ENCODE measurements around the gene TMEM163. TPM values are rescaled to one million over a fixed set of nuclear protein-coding genes. Genes with fewer than 3 reads are reported as not detected.

TMEM163 gene
- total RNA-seq, 1 experiment from 2014 or later: 0.12 TPM

- ChIA-PET POLR2A (no interaction called here), RAD21 (ENCODE audit: low non-redundant PET in 1 of 2, low total read pairs in 2 of 2, uncharacterized antibody in 2 of 2, unreplicated experiment in 2 of 2) (no interaction called here), CTCF (no interaction called here)
- Histone ChIP-seq H3K9me3 (ENCODE audit: control insufficient read depth in 1 of 2, insufficient read depth in 1 of 2, low read depth in 1 of 2, low read length in 2 of 2) (no peaks in the 10 kb centered on the region), H3K79me2 (ENCODE audit: insufficient read depth, low read length) (no peaks in the 10 kb centered on the region), H3K36me3 (ENCODE audit: control insufficient read depth in 1 of 2, insufficient read depth in 2 of 2, low read length in 2 of 2) (no peaks in the 10 kb centered on the region), H3K9me2 (ENCODE audit: insufficient read depth) (no peaks in the 10 kb centered on the region), H2AFZ (ENCODE audit: low read depth, low read length, poor library complexity, severe bottlenecking) (no peak overlapping the region), H3K9ac (ENCODE audit: low read length) (no peak overlapping the region), H3K4me1 (ENCODE audit: control insufficient read depth in 1 of 2, insufficient read depth in 2 of 2, low read length in 2 of 2) (no peaks in the 10 kb centered on the region), H3K27me3 (ENCODE audit: insufficient read depth, low read length) (peaks cover 13% of the 10 kb centered on the region), H3K4me2 (ENCODE audit: low read length) (no peak overlapping the region), H3K4me3 (replicated peaks in 1 of 2; ENCODE audit: low read depth in 1 of 2, low read length in 2 of 2) (no peak overlapping the region), H4K20me1 (ENCODE audit: insufficient read depth) (no peaks in the 10 kb centered on the region), H3K27ac (ENCODE audit: low read depth, low read length) (no peak overlapping the region)
- DNase-seq (ENCODE audit: low read depth, low spot score) (no peak), ATAC-seq (no peak)
- BruUV-seq (replicated peaks): no TSS peak
- TF ChIP-seq TCF7L2 (IDR thresholded peaks at IDR 0.05; ENCODE audit: borderline replicate concordance, extremely low read depth, insufficient read depth, insufficient read length) (no peak), ZNF274 (IDR thresholded peaks at IDR 0.05; ENCODE audit: low read depth, low read length) (no peak), CEBPB (IDR thresholded peaks at IDR 0.05; ENCODE audit: low read depth) (no peak), CBX3 (IDR thresholded peaks at IDR 0.05; ENCODE audit: low read depth) (no peak), ELF1 (IDR thresholded peaks at IDR 0.05; ENCODE audit: borderline replicate concordance, low read depth) (no peak), SIN3A (IDR thresholded peaks at IDR 0.05; ENCODE audit: low read depth) (no peak), SP1 (IDR thresholded peaks at IDR 0.05; ENCODE audit: low read depth) (no peak), POLR2A (IDR thresholded peaks at IDR 0.05; ENCODE audit: borderline replicate concordance, extremely low read depth, insufficient read depth, insufficient read length) (no peak), MAX (IDR thresholded peaks at IDR 0.05) (no peak), EZH2phosphoT487 (IDR thresholded peaks at IDR 0.05; ENCODE audit: borderline replicate concordance) (no peak)
- TF ChIP-seq, protein P1, sequence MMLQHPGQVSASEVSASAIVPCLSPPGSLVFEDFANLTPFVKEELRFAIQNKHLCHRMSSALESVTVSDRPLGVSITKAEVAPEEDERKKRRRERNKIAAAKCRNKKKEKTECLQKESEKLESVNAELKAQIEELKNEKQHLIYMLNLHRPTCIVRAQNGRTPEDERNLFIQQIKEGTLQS (IDR thresholded peaks at IDR 0.05): no peak
- intact Hi-C loops (cut with micrococcal nuclease): no loop called here
These were observed 41.6 kb upstream of the TMEM163 start for GRCh38 chr2:134760385-134760784.

DNA sequence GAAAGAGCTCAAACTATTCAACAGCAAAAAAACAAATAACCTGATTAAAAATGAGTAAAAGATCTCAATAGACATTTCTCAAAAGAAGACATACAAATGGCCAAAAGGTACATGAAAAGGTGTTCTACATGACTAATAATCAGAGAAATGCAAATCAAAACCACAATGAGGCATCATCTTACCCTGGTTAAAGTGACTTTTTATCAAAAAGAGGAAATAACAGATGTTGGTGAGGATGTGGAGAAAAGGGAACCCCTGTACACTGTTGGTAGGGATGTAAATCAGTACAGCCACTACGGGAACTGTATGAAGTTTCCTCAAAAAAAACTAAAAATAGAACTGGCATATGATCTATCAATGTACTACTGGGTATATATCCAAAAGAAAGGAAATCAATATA lies 39.8 kb upstream of the TMEM163 start:
- no peak overlapping the region for H3K9ac ChIP-seq (ENCODE audit: low read length)
- no peaks in the 10 kb centered on the region for H3K4me1 ChIP-seq (ENCODE audit: control insufficient read depth in 1 of 2, insufficient read depth in 2 of 2, low read length in 2 of 2)
- ChIA-PET RAD21 (ENCODE audit: low non-redundant PET in 1 of 2, low total read pairs in 2 of 2, uncharacterized antibody in 2 of 2, unreplicated experiment in 2 of 2) (no interaction called here), CTCF (no interaction called here), POLR2A (no interaction called here)
- DNase-seq (ENCODE audit: low read depth, low spot score) (no peak), ATAC-seq (no peak)
- H2AFZ ChIP-seq (ENCODE audit: low read depth, low read length, poor library complexity, severe bottlenecking): no peak overlapping the region
- H3K4me2 ChIP-seq (ENCODE audit: low read length): no peak overlapping the region
- no peak overlapping the region for H3K4me3 ChIP-seq (replicated peaks in 1 of 2; ENCODE audit: low read depth in 1 of 2, low read length in 2 of 2)
- no peaks in the 10 kb centered on the region for H3K79me2 ChIP-seq (ENCODE audit: insufficient read depth, low read length)
- no peaks in the 10 kb centered on the region for H3K9me3 ChIP-seq (ENCODE audit: control insufficient read depth in 1 of 2, insufficient read depth in 1 of 2, low read depth in 1 of 2, low read length in 2 of 2)
- no peaks in the 10 kb centered on the region for H3K36me3 ChIP-seq (ENCODE audit: control insufficient read depth in 1 of 2, insufficient read depth in 2 of 2, low read length in 2 of 2)
- H3K27ac ChIP-seq (ENCODE audit: low read depth, low read length): no peak overlapping the region
- TF ChIP-seq JUND (IDR thresholded peaks at IDR 0.05) (no peak), EGR1 (IDR thresholded peaks at IDR 0.05; ENCODE audit: low read depth) (no peak), MAX (IDR thresholded peaks at IDR 0.05) (no peak), CTCF (IDR thresholded peaks at IDR 0.05 in 2 of 3, conservative IDR thresholded peaks at IDR 0.05 in 1 of 3; ENCODE audit: borderline replicate concordance in 1 of 3, insufficient read depth in 1 of 3, low read depth in 2 of 3, low read length in 2 of 3) (no peak), SP1 (IDR thresholded peaks at IDR 0.05; ENCODE audit: low read depth) (no peak), CBX3 (IDR thresholded peaks at IDR 0.05; ENCODE audit: low read depth) (no peak), ELF1 (IDR thresholded peaks at IDR 0.05; ENCODE audit: borderline replicate concordance, low read depth) (no peak), EZH2 (IDR thresholded peaks at IDR 0.05) (no peak), EZH2phosphoT487 (IDR thresholded peaks at IDR 0.05; ENCODE audit: borderline replicate concordance) (no peak), SRF (IDR thresholded peaks at IDR 0.05; ENCODE audit: low read depth) (no peak), SIN3A (IDR thresholded peaks at IDR 0.05; ENCODE audit: low read depth) (no peak)
- TF ChIP-seq, protein P1 (IDR thresholded peaks at IDR 0.05): no peak
- H3K27me3 ChIP-seq (ENCODE audit: insufficient read depth, low read length): peaks cover 30% of the 10 kb centered on the region
- intact Hi-C loops (cut with micrococcal nuclease): no loop called here
- no peaks in the 10 kb centered on the region for H3K9me2 ChIP-seq (ENCODE audit: insufficient read depth)
- H4K20me1 ChIP-seq (ENCODE audit: insufficient read depth): no peaks in the 10 kb centered on the region
- BruUV-seq (replicated peaks): no TSS peak

Measured in HCT116 (cell line).